ENCODE data around the gene UBE2E2. TPM values are rescaled to one million over a fixed set of nuclear protein-coding genes. Genes with fewer than 3 reads are reported as not detected.

Gene UBE2E2
- total RNA-seq, 4 donors from 2014 or later, result 26.5 to 44.0 (median 37.0) TPM

DNA sequence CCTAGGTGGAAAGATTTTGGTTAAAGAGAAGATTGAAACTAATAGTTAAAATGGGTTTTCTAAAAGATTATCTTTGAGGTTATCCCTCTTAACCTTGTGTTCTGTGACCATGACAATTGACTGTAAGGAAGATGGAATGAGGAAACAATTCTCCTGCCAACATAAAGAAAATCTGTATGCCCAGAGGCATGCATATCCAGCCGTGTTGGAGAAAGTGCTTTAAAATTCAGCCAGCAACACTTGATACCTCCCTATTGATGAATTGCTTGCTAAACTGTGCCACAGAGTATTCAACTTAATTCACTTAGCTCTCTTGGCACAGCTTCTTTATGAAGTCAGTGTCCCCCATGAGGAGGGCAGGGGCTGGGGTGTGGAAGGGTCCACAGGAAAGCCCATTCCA is 203.5 kb downstream of the UBE2E2 start:
- no peaks in the 10 kb centered on the region for H3K9me3 ChIP-seq
- H3K4me1 ChIP-seq, result peaks cover 0 to 30% (median 0%) of the 10 kb centered on the region in 3 donors
- H3K36me3 ChIP-seq, result no peaks in the 10 kb centered on the region
- H3K27ac ChIP-seq, result no peak overlapping the region
- no peak overlapping the region for H3K4me3 ChIP-seq
- H3K27me3 ChIP-seq, result no peaks in the 10 kb centered on the region
- 8 to 34% methylated on average over 1 of the region's 1 CpG for WGBS, 2 donors
- intact Hi-C loops (cut with DNase I), result no loop called here
- no peak for DNase-seq
- TF ChIP-seq, protein P1, sequence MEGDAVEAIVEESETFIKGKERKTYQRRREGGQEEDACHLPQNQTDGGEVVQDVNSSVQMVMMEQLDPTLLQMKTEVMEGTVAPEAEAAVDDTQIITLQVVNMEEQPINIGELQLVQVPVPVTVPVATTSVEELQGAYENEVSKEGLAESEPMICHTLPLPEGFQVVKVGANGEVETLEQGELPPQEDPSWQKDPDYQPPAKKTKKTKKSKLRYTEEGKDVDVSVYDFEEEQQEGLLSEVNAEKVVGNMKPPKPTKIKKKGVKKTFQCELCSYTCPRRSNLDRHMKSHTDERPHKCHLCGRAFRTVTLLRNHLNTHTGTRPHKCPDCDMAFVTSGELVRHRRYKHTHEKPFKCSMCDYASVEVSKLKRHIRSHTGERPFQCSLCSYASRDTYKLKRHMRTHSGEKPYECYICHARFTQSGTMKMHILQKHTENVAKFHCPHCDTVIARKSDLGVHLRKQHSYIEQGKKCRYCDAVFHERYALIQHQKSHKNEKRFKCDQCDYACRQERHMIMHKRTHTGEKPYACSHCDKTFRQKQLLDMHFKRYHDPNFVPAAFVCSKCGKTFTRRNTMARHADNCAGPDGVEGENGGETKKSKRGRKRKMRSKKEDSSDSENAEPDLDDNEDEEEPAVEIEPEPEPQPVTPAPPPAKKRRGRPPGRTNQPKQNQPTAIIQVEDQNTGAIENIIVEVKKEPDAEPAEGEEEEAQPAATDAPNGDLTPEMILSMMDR (IDR thresholded peaks at IDR 0.05), result no peak
- TF ChIP-seq POLR2A (IDR thresholded peaks at IDR 0.05), result no peak

DNA sequence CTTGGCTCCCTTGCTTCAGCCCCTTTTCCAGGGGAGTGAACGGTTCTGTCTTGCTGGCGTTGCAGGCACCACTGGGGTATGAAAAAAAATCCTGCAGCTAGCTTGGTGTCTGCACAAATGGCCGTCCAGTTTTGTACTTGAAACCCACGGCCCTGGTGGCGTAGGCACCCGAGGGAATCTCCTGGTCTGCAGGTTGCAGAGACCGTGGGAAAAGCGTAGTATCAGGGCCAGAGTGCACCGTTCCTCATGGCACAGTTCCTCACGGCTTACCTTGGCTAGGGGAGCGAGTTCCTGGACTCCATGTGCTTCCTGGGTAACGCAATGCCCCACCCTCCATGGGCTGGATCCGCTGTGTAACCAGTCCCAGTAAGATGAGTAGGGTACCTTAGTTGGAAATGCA is 214.9 kb downstream of the UBE2E2 start:
- intact Hi-C loops (cut with DNase I), result no loop called here
- no peak overlapping the region for H3K27ac ChIP-seq
- no peak overlapping the region for H3K4me3 ChIP-seq
- no peak for DNase-seq
- no peaks in the 10 kb centered on the region for H3K9me3 ChIP-seq
- H3K27me3 ChIP-seq, result no peaks in the 10 kb centered on the region
- TF ChIP-seq, protein P1 (IDR thresholded peaks at IDR 0.05), result no peak
- no peak for TF ChIP-seq POLR2A (IDR thresholded peaks at IDR 0.05)
- H3K36me3 ChIP-seq, result no peaks in the 10 kb centered on the region
- peaks cover 0 to 13% (median 0%) of the 10 kb centered on the region in 3 donors for H3K4me1 ChIP-seq
- 86 to 88% methylated on average over 4 to 12 of the region's 13 CpGs for WGBS, 2 donors

DNA sequence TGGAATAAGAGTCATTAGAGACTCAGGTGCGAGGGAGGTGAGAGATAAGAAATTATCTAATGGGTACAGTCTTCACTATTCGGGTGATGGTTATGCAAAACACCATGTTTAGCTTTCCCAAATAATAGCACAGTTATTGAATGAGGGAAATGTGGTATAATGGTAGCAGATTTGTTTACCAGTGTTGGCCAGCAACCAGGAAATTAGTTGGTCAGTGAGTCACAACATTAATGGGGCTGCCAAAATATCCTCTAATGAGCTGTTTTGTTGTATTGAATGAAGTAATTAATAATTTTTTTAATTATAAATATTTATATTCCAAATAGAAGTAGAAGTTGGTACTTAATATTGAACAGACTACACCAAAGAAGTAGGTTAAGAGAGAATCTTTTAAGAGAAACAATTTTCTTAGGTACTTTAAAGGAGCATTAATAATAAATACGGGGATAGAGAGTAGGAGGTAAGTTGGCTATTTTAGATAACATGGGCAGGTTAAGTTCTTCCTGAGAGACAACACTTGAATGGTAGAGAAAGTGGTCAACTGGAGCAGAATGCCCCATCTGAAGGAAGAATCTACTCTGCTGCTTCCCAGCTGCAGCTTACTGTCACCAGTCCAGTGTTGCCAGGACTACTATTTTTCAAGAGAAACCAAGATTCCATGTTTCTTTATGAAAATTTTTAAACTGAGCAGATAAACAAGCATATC is 218.8 kb downstream of the UBE2E2 start:
- no peaks in the 10 kb centered on the region for H3K27me3 ChIP-seq
- H3K4me1 ChIP-seq, result peaks cover 0 to 13% (median 0%) of the 10 kb centered on the region in 3 donors
- no peak for DNase-seq
- H3K9me3 ChIP-seq, result no peaks in the 10 kb centered on the region
- WGBS, 2 donors, result 68 to 82% methylated on average over 3 of the region's 3 CpGs
- intact Hi-C loops (cut with DNase I), result no loop called here
- no peak overlapping the region for H3K4me3 ChIP-seq
- no peaks in the 10 kb centered on the region for H3K36me3 ChIP-seq
- TF ChIP-seq POLR2A (IDR thresholded peaks at IDR 0.05), result no peak
- no peak overlapping the region for H3K27ac ChIP-seq

DNA sequence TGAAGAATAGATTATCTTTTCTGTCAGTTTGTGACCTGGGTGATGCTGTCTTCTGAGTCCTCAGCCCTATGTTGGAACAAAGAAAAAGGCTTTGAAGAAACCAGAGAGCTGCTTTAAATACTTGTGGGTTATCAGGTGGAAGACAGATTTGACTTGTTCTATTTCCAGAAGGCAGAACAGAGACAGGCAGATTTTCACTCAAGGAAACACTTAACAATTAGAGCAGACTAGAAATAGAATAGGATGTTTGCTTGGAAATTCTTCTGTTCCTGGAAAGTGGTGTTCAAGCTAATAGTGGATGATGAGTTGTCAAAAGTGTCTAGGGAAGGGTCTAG is 219.4 kb downstream of the UBE2E2 start:
- Histone ChIP-seq H3K4me1 (peaks cover 0 to 13% (median 0%) of the 10 kb centered on the region in 3 donors), H3K4me3 (no peak overlapping the region), H3K27ac (no peak overlapping the region), H3K9me3 (no peaks in the 10 kb centered on the region), H3K36me3 (no peaks in the 10 kb centered on the region), H3K27me3 (no peaks in the 10 kb centered on the region)
- TF ChIP-seq, protein P1 (IDR thresholded peaks at IDR 0.05), result no peak
- TF ChIP-seq POLR2A (IDR thresholded peaks at IDR 0.05), result no peak
- intact Hi-C loops (cut with DNase I), result no loop called here
- DNase-seq, result no peak

DNA sequence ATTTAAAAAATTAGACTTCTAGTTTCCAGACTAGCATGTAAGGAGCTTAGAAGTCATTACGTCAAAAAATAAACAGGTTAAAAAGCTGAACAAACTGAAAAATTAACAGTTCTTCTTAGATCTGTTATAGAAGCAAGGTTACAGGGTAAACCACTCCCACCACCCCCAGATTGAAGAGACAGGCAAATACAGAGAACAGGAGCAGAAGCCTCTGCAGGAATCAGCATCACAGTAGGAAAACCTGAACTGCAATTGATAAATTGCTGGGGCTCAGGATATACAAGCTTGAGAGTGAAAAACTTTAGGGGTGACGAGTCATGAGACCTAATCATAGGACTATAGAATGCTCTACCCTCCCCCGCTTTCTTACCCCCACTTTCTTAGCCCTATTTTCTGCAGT is 222.3 kb downstream of the UBE2E2 start:
- no peak overlapping the region for H3K27ac ChIP-seq
- intact Hi-C loops (cut with DNase I), result no loop called here
- no peaks in the 10 kb centered on the region for H3K9me3 ChIP-seq
- H3K36me3 ChIP-seq, result no peaks in the 10 kb centered on the region
- no peaks in the 10 kb centered on the region for H3K27me3 ChIP-seq
- peaks cover 0 to 13% (median 0%) of the 10 kb centered on the region in 3 donors for H3K4me1 ChIP-seq
- H3K4me3 ChIP-seq, result no peak overlapping the region
- WGBS, 2 donors, result 92 to 100% methylated on average over 3 of the region's 3 CpGs
- no peak for DNase-seq
- TF ChIP-seq POLR2A (IDR thresholded peaks at IDR 0.05), result no peak
- TF ChIP-seq, protein P1 (IDR thresholded peaks at IDR 0.05), result no peak

Measured in esophagus squamous epithelium (tissue), 5 donors.